Activated CD4-positive, CD25-positive, alpha-beta regulatory T cell (primary cell): ENCODE data around the gene STRC.
"Not testable (repeated sequence)": the region's sequence is repeated elsewhere in the genome, so short reads cannot be mapped to it uniquely, and the experiment has no call there.

Source experiments
- DNase-seq, 4 experiments: peaks; one replicate each; lab custom pipeline; 2025; lab: John Stamatoyannopoulos, UW

The STRC gene

GRCh38 chr15:43618700-43619099 is at the start of gene STRC:
Gene STRC, minus strand, starts transcription at chr15:43618800. Its CDS starts 78 bp downstream, at chr15:43618722.
- not testable (repeated sequence) for DNase-seq

- DNase-seq: not testable (repeated sequence)
Measured at GRCh38 chr15:43666177-43666576, 47.6 kb upstream of the STRC start.

- not testable (repeated sequence) for DNase-seq
Measured at GRCh38 chr15:43663333-43663732, 44.7 kb upstream of the STRC start.

- DNase-seq: not testable (repeated sequence)
Measured at GRCh38 chr15:43662293-43662692, 43.7 kb upstream of the STRC start.

GRCh38 chr15:43659727-43660126 is 41.1 kb upstream of the STRC start:
- not testable (repeated sequence) for DNase-seq

GRCh38 chr15:43649430-43649926 is 30.9 kb upstream of the STRC start:
- DNase-seq: not testable (repeated sequence)

GRCh38 chr15:43648649-43649429 is 30.2 kb upstream of the STRC start, which contains the start of gene CATSPER2:
Gene CATSPER2, minus strand, starts transcription at chr15:43648844. Its CDS starts 783 bp downstream, at chr15:43648061.
- DNase-seq: no peak

GRCh38 chr15:43638464-43639204 is 20.0 kb upstream of the STRC start:
- not testable (repeated sequence) for DNase-seq

GRCh38 chr15:43626937-43627336 is 8.3 kb upstream of the STRC start:
- not testable (repeated sequence) for DNase-seq

- DNase-seq: no peak
Measured at GRCh38 chr15:43625106-43625505, 6.5 kb upstream of the STRC start.

- not testable (repeated sequence) for DNase-seq
Measured at GRCh38 chr15:43622068-43622799, 3.6 kb upstream of the STRC start.

GRCh38 chr15:43617750-43618149 is 850 bp downstream of the STRC start:
- DNase-seq: not testable (repeated sequence)

- not testable (repeated sequence) for DNase-seq
Measured at GRCh38 chr15:43602233-43602632, 16.4 kb downstream of the STRC start.

GRCh38 chr15:43600200-43600599 is 18.4 kb downstream of the STRC start:
- not testable (repeated sequence) for DNase-seq

GRCh38 chr15:43599131-43599530 is 19.5 kb downstream of the STRC start:
- not testable (repeated sequence) for DNase-seq

GRCh38 chr15:43593328-43594190 is 25.0 kb downstream of the STRC start, which contains the start of gene CKMT1B:
Gene CKMT1B, plus strand, starts transcription at chr15:43594027. Its CDS starts 192 bp downstream, at chr15:43594219.
- not testable (repeated sequence) for DNase-seq

- DNase-seq: not testable (repeated sequence)
Measured at GRCh38 chr15:43592841-43593240, 25.8 kb downstream of the STRC start.

GRCh38 chr15:43589778-43590466 is 28.7 kb downstream of the STRC start, which contains the start of gene PPIP5K1:
Gene PPIP5K1, minus strand, starts transcription at chr15:43590208. Its CDS starts 5,704 bp downstream, at chr15:43584504.
- not testable (repeated sequence) for DNase-seq

GRCh38 chr15:43574607-43575006 is 44.0 kb downstream of the STRC start:
- not testable (repeated sequence) for DNase-seq

GRCh38 chr15:43566615-43567014 is 52.0 kb downstream of the STRC start:
- not testable (repeated sequence) for DNase-seq
